Right lung (tissue), 5 donors: ENCODE results near the gene KRT8. TPM values are rescaled to one million over a fixed set of nuclear protein-coding genes. Genes with fewer than 3 reads are reported as not detected.
A peak's percentile ranks its signal among the peaks of the same experiment; 100 is the strongest.
"Not testable (repeated sequence)": the region's sequence is repeated elsewhere in the genome, so short reads cannot be mapped to it uniquely, and the experiment has no call there.

Source experiments
- DNase-seq, 2 donors: peaks; one replicate each; pipeline ENCODE4 v3.0.0-alpha.2; 2013
- polyA plus RNA-seq, 5 donors: library from polyadenylated mRNA; unstranded; fragments of 120-200 nt; gene quantifications; one replicate each; pipeline versions ENCODE4 v1.2.1 to v1.2.3, GENCODE V29; 2013; ENCODE audit warnings: inconsistent platforms in 1 of 5, low replicate concordance in 1 of 5; ENCODE audit not compliant: insufficient read length in 5 of 5, insufficient read depth in 1 of 5

Gene KRT8
- polyA plus RNA-seq, 5 donors: 166 to 247 (median 183) TPM

GRCh38 chr12:52874573-52875435 is 30.1 kb downstream of the KRT8 start:
- DNase-seq: no peak

- DNase-seq: peak; percentile 64 to 75
These were observed 30.9 kb downstream of the KRT8 start for GRCh38 chr12:52873832-52874572.

GRCh38 chr12:52873513-52873831 is 31.4 kb downstream of the KRT8 start:
- DNase-seq: no peak

GRCh38 chr12:52872644-52873389 is 32.1 kb downstream of the KRT8 start:
- DNase-seq: no peak

GRCh38 chr12:52871291-52872039 is 33.4 kb downstream of the KRT8 start:
- DNase-seq: no peak

GRCh38 chr12:52870361-52871290 is 34.2 kb downstream of the KRT8 start:
- DNase-seq: no peak

GRCh38 chr12:52867642-52868041 is 37.2 kb downstream of the KRT8 start:
- no peak for DNase-seq

- DNase-seq: no peak
These were observed 37.7 kb downstream of the KRT8 start for GRCh38 chr12:52867152-52867551.

- peak in 1 of 2 donors; percentile 54 for DNase-seq
These were observed 39.6 kb downstream of the KRT8 start for GRCh38 chr12:52865090-52865944.

GRCh38 chr12:52862023-52862422 is 42.9 kb downstream of the KRT8 start:
- no peak for DNase-seq

- no peak for DNase-seq
These were observed 43.4 kb downstream of the KRT8 start for GRCh38 chr12:52861511-52861910.

GRCh38 chr12:52860102-52860823 is 44.6 kb downstream of the KRT8 start:
- DNase-seq: no peak

- DNase-seq: no peak
These were observed 47.4 kb downstream of the KRT8 start for GRCh38 chr12:52857500-52857899.

- no peak for DNase-seq
These were observed 48.1 kb downstream of the KRT8 start for GRCh38 chr12:52856787-52857186.

GRCh38 chr12:52856077-52856476 is 48.8 kb downstream of the KRT8 start:
- not testable (repeated sequence) for DNase-seq

GRCh38 chr12:52851787-52852186 is 53.1 kb downstream of the KRT8 start:
- no peak for DNase-seq

- no peak for DNase-seq
These were observed 54.2 kb downstream of the KRT8 start for GRCh38 chr12:52850681-52851080.

GRCh38 chr12:52849511-52849910 is 55.4 kb downstream of the KRT8 start:
- no peak for DNase-seq
